VCaP (cell line): ENCODE results near the gene NFRKB.

Experiments used
- H3K27ac ChIP-seq: fragments of 450-650 bp; 2 replicates; pipeline ENCODE4 v1.5.1; 2017
- CTCF ChIP-seq: fragments of 450-650 bp; conservative IDR thresholded peaks from 2 replicates; pipeline ENCODE4 v1.5.1; 2017; ENCODE audit warnings: mild to moderate bottlenecking, moderate library complexity

Gene NFRKB

GRCh38 chr11:129853518-129854231 lies 41.7 kb downstream of the NFRKB start:
- peak overlapping the region; percentile 92 for H3K27ac ChIP-seq
- no peak for TF ChIP-seq CTCF

GRCh38 chr11:129852125-129852740 lies 43.1 kb downstream of the NFRKB start:
- TF ChIP-seq CTCF = no peak
- H3K27ac ChIP-seq = peak overlapping the region; percentile 92

- peak overlapping the region; percentile 92 for H3K27ac ChIP-seq
- TF ChIP-seq CTCF = no peak
These were observed 45.8 kb downstream of the NFRKB start for GRCh38 chr11:129849447-129850130.

GRCh38 chr11:129847361-129847760 lies 48.0 kb downstream of the NFRKB start:
- H3K27ac ChIP-seq = peak overlapping the region; percentile 40; the same call in 1 of the 2 replicates

- peak overlapping the region; percentile 40 for H3K27ac ChIP-seq
- TF ChIP-seq CTCF = no peak
These were observed 48.7 kb downstream of the NFRKB start for GRCh38 chr11:129846508-129847335.
